ENCODE data around the gene TPD52L1. TPM values are rescaled to one million over a fixed set of nuclear protein-coding genes. Genes with fewer than 3 reads are reported as not detected.

The TPD52L1 gene
- total and polyA plus RNA-seq, 2 experiments from 2014 or later = 171 to 182 TPM

- WGBS (ENCODE audit: low lambda C conversion rate, missing lambda C conversion rate) = 51% methylated on average over 4 of the region's 4 CpGs
- H2AFZ ChIP-seq = no peak overlapping the region
- peak overlapping the region; percentile 82 for H3K27ac ChIP-seq
- peaks cover 20% of the 10 kb centered on the region for H3K4me1 ChIP-seq (ENCODE audit: insufficient read depth)
- H3K9me3 ChIP-seq (ENCODE audit: low read depth) = no peaks in the 10 kb centered on the region
- H3K4me3 ChIP-seq = no peak overlapping the region
- no peaks in the 10 kb centered on the region for H3K36me3 ChIP-seq (replicated peaks; ENCODE audit: insufficient read depth, low read depth)
- peak overlapping the region; percentile 5 for H3K4me2 ChIP-seq
- no peaks in the 10 kb centered on the region for H3K27me3 ChIP-seq
- H3K79me2 ChIP-seq = peaks cover 8% of the 10 kb centered on the region
- no peak for DNase-seq (ENCODE audit: low spot score)
- TF ChIP-seq EZH2phosphoT487 (IDR thresholded peaks at IDR 0.05; ENCODE audit: low read depth, severe bottlenecking, unreplicated experiment) (no peak), EZH2 (IDR thresholded peaks at IDR 0.05; ENCODE audit: borderline replicate concordance) (no peak)
- TF ChIP-seq, protein P1, sequence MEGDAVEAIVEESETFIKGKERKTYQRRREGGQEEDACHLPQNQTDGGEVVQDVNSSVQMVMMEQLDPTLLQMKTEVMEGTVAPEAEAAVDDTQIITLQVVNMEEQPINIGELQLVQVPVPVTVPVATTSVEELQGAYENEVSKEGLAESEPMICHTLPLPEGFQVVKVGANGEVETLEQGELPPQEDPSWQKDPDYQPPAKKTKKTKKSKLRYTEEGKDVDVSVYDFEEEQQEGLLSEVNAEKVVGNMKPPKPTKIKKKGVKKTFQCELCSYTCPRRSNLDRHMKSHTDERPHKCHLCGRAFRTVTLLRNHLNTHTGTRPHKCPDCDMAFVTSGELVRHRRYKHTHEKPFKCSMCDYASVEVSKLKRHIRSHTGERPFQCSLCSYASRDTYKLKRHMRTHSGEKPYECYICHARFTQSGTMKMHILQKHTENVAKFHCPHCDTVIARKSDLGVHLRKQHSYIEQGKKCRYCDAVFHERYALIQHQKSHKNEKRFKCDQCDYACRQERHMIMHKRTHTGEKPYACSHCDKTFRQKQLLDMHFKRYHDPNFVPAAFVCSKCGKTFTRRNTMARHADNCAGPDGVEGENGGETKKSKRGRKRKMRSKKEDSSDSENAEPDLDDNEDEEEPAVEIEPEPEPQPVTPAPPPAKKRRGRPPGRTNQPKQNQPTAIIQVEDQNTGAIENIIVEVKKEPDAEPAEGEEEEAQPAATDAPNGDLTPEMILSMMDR (IDR thresholded peaks at IDR 0.05; ENCODE audit: poor library complexity) = no peak
- no peaks in the 10 kb centered on the region for H3K9me2 ChIP-seq (replicated peaks; ENCODE audit: insufficient read depth)
- H4K20me1 ChIP-seq (ENCODE audit: insufficient read depth, poor library complexity, severe bottlenecking) = no peaks in the 10 kb centered on the region
Observed at GRCh38 chr6:125222531-125223455, 69.2 kb downstream of the TPD52L1 start.

- no peak overlapping the region for H3K4me2 ChIP-seq
- no peak for DNase-seq (ENCODE audit: low spot score)
- H3K36me3 ChIP-seq (replicated peaks; ENCODE audit: insufficient read depth, low read depth) = no peaks in the 10 kb centered on the region
- no peaks in the 10 kb centered on the region for H3K9me3 ChIP-seq (ENCODE audit: low read depth)
- H3K9me2 ChIP-seq (replicated peaks; ENCODE audit: insufficient read depth) = no peaks in the 10 kb centered on the region
- no peak overlapping the region for H2AFZ ChIP-seq
- H3K27ac ChIP-seq = no peak overlapping the region
- no peak overlapping the region for H3K4me3 ChIP-seq
- TF ChIP-seq EZH2 (IDR thresholded peaks at IDR 0.05; ENCODE audit: borderline replicate concordance) (no peak), EZH2phosphoT487 (IDR thresholded peaks at IDR 0.05; ENCODE audit: low read depth, severe bottlenecking, unreplicated experiment) (no peak)
- TF ChIP-seq, protein P1 (IDR thresholded peaks at IDR 0.05; ENCODE audit: poor library complexity) = no peak
- no peaks in the 10 kb centered on the region for H4K20me1 ChIP-seq (ENCODE audit: insufficient read depth, poor library complexity, severe bottlenecking)
- H3K4me1 ChIP-seq (ENCODE audit: insufficient read depth) = peaks cover 15% of the 10 kb centered on the region
- H3K79me2 ChIP-seq = peaks cover 5% of the 10 kb centered on the region
- 62% methylated on average over 3 of the region's 3 CpGs for WGBS (ENCODE audit: low lambda C conversion rate, missing lambda C conversion rate)
- H3K27me3 ChIP-seq = no peaks in the 10 kb centered on the region
Observed at GRCh38 chr6:125224231-125224861, 70.8 kb downstream of the TPD52L1 start.

DNA sequence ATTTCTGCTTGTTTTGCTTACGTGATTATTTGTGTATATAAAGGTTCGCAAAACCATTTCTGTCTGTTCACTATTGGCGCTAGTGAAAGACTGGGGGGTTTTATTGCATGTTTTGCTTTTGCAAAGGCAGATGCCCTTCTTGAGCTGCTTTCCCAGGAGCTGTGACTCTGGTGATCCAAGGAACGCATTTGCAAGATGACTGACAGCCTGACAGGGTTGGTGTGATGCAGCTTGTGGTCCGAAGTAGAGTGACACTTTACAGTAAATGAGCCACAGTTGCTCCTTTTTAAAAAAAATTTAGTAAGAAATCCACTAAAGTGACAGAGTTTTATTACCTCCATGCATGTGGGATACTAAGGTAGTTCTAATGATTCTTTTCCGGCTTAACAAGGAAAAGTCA is 73.7 kb downstream of the TPD52L1 start:
- Histone ChIP-seq H3K9me3 (ENCODE audit: low read depth) (no peaks in the 10 kb centered on the region), H3K4me1 (ENCODE audit: insufficient read depth) (peaks cover 5% of the 10 kb centered on the region), H3K36me3 (replicated peaks; ENCODE audit: insufficient read depth, low read depth) (no peaks in the 10 kb centered on the region), H3K27ac (no peak overlapping the region), H3K27me3 (no peaks in the 10 kb centered on the region), H4K20me1 (ENCODE audit: insufficient read depth, poor library complexity, severe bottlenecking) (no peaks in the 10 kb centered on the region), H2AFZ (no peak overlapping the region), H3K79me2 (peaks cover 5% of the 10 kb centered on the region), H3K4me3 (no peak overlapping the region), H3K9me2 (replicated peaks; ENCODE audit: insufficient read depth) (no peaks in the 10 kb centered on the region), H3K4me2 (no peak overlapping the region)
- DNase-seq (ENCODE audit: low spot score) = no peak
- TF ChIP-seq EZH2 (IDR thresholded peaks at IDR 0.05; ENCODE audit: borderline replicate concordance) (no peak), EZH2phosphoT487 (IDR thresholded peaks at IDR 0.05; ENCODE audit: low read depth, severe bottlenecking, unreplicated experiment) (no peak)
- TF ChIP-seq, protein P1 (IDR thresholded peaks at IDR 0.05; ENCODE audit: poor library complexity) = no peak
- 74% methylated on average over 6 of the region's 6 CpGs for WGBS (ENCODE audit: low lambda C conversion rate, missing lambda C conversion rate)

Data from hepatocyte (in vitro differentiated cells).